ENCODE data around the gene NUP214.

DNA sequence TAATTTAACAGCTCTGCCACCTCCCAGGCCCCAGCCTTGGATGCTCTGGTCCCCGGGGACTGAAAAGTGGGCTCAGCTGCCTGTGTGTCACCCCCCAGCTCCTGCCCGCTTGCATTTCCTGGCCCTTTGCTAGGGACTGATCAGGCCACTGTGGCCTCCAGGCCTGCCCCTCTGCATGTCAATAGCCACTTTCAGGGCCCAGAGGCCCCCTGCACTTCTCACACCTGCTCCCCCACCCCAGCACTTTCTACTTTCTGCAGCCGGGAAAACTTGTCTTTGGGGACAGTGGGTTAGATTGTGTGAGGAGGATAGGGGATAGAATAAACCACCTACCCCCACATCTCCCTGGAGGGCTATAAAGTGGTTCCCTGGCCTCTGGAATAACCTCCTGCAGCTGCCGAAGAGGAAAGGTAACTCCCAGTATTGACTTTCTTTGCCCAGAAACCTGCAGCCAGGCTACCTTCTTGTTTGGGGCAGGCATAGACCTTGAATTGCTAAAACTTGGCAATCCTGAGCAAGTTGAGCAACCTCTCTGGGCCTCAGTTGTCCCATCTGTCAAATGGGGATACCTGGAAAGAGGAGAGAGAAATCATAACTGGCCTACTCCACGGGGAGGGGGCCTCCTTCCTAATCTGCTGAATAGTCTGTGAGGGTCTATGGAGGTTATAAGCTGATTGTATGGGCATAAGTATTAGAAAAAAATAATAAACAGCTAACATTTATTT is 21.2 kb upstream of the NUP214 start:
- TF ChIP-seq SP1 (IDR thresholded peaks at IDR 0.05) (no peak), BHLHE40 (IDR thresholded peaks at IDR 0.05; ENCODE audit: borderline replicate concordance) (no peak), ZNF384 (IDR thresholded peaks at IDR 0.05) (no peak), FOXK2 (IDR thresholded peaks at IDR 0.05) (no peak), HDGF (IDR thresholded peaks at IDR 0.05; ENCODE audit: borderline replicate concordance) (no peak)
